ENCODE measurements around the gene MACROH2A1. TPM values are rescaled to one million over a fixed set of nuclear protein-coding genes. Genes with fewer than 3 reads are reported as not detected.

MACROH2A1 gene
- total and polyA plus RNA-seq, 9 of the 15 experiments (the other 6 are each of a cell fraction or from before 2014, with no cell fraction given): 44.9 to 289 (median 193) TPM

GRCh38 chr5:135442431-135443160 is 43.6 kb upstream of the MACROH2A1 start (continued):
- no peak for TF ChIP-seq ELK3 (CRISPR knock-in tag; IDR thresholded peaks at IDR 0.05)

DNA sequence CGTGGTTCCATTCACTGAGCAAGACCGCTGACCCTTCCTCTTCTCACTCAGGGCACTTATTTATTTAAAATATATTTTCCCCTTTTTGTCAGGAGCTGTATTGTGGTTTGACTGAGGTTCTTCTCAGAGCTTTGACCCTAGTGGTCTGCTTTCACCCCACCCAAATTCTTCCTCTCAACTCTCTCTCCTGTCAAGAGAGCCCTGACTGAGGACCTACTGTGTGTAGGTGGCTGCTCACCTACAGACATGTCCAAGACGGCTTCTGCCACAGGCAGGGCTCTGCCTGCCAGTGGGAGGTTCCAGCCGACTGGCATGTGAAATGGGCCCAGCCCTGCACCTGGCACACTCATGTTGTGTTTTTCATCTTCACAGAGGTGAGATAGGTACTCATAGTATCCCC is 42.9 kb upstream of the MACROH2A1 start:
- H3K9me1 ChIP-seq (ENCODE audit: control insufficient read depth, insufficient read depth, low read length): no peaks in the 10 kb centered on the region
- H2AFZ ChIP-seq (ENCODE audit: low read depth, low read length): no peak overlapping the region
- CTCF ChIA-PET (ENCODE audit: low intra/inter-chr PET ratio): no interaction called here
- ATAC-seq: no peak
- intact Hi-C loops (cut with micrococcal nuclease): no loop called here
- peaks cover 18 to 26% of the 10 kb centered on the region in 2 experiments for H3K4me1 ChIP-seq (replicated peaks in 1 of 2; ENCODE audit: control insufficient read depth in 2 of 2, insufficient read depth in 2 of 2, low read length in 2 of 2)
- 65% methylated on average over 4 of the region's 4 CpGs for WGBS (ENCODE audit: insufficient coverage, low coverage, missing lambda C conversion rate)
- DNase-seq (ENCODE audit: extremely low read depth in 1 of 4, low spot score in 3 of 4): no peak
- in situ Hi-C loops (cut with MboI): no loop called here
- H3K9ac ChIP-seq (ENCODE audit: insufficient read depth in 1 of 2, low read depth in 2 of 2, low read length in 2 of 2): no peak overlapping the region
- BruUV-seq (replicated peaks): no TSS peak
- H3K36me3 ChIP-seq (ENCODE audit: control insufficient read depth, insufficient read depth, low read length): no peaks in the 10 kb centered on the region
- no peak overlapping the region for H3K4me2 ChIP-seq (ENCODE audit: insufficient read depth, low read length)
- no peaks in the 10 kb centered on the region; the same call in 1 of the 2 replicates for H4K20me1 ChIP-seq (replicated peaks; ENCODE audit: control insufficient read depth, insufficient read depth, low read length)
- no peak for FAIRE-seq
- no peak overlapping the region for H3K4me3 ChIP-seq
- H3K9me3 ChIP-seq (replicated peaks; ENCODE audit: control insufficient read depth, insufficient read depth, low read depth, low read length): no peaks in the 10 kb centered on the region
- no peaks in the 10 kb centered on the region for H3K79me2 ChIP-seq (ENCODE audit: control insufficient read depth, insufficient read depth, low read length)
- H3K27ac ChIP-seq (ENCODE audit: extremely low read depth, low read depth, low read length): no peak overlapping the region
- POLR2A ChIA-PET: interaction anchor here (1.4 kb wide), 1 partner anchor 17 kb away, joined by 4 read pairs; no protein-coding TSS in a partner anchor
- TF ChIP-seq POLR2AphosphoS5 (IDR thresholded peaks at IDR 0.05; ENCODE audit: control insufficient read depth, insufficient read depth, low read depth, low read length) (no peak), SAFB (IDR thresholded peaks at IDR 0.05; ENCODE audit: borderline replicate concordance, low read depth, low read length) (no peak), ZNF197 (CRISPR knock-in tag; IDR thresholded peaks at IDR 0.05; ENCODE audit: low read depth) (no peak), MECOM (CRISPR knock-in tag; IDR thresholded peaks at IDR 0.05) (no peak), HIVEP1 (CRISPR knock-in tag; IDR thresholded peaks at IDR 0.05) (no peak), NR2C2 (CRISPR knock-in tag; IDR thresholded peaks at IDR 0.05) (no peak), NR2C2 (tag; IDR thresholded peaks at IDR 0.05) (no peak), LARP7 (IDR thresholded peaks at IDR 0.05) (no peak), PPARD (CRISPR knock-in tag; IDR thresholded peaks at IDR 0.05) (no peak), PRMT5 (CRISPR knock-in tag; IDR thresholded peaks at IDR 0.05) (no peak), FOSL1 (tag; conservative IDR thresholded peaks at IDR 0.05) (no peak), NCOR1 (IDR thresholded peaks at IDR 0.05) (no peak), BRCA1 (IDR thresholded peaks at IDR 0.05) (no peak), BRCA1 (CRISPR knock-in tag; IDR thresholded peaks at IDR 0.05) (no peak), MEF2A (IDR thresholded peaks at IDR 0.05; ENCODE audit: control insufficient read depth, low read depth, low read length) (no peak), CREBBP (IDR thresholded peaks at IDR 0.05; ENCODE audit: low read depth, low read length) (no peak), ZKSCAN1 (IDR thresholded peaks at IDR 0.05; ENCODE audit: low read depth, low read length) (no peak), ELF1 (tag; IDR thresholded peaks at IDR 0.05) (no peak)
- H3K27me3 ChIP-seq (ENCODE audit: control insufficient read depth in 2 of 2, insufficient read depth in 2 of 2, low read length in 2 of 2): no peaks in the 10 kb centered on the region

Measured in K562 (cell line).